HL-60 (cell line): ENCODE measurements around the gene KRT81.
"Not testable (repeated sequence)": the region's sequence is repeated elsewhere in the genome, so short reads cannot be mapped to it uniquely, and the experiment has no call there.

Experiments
- DNase-seq, 2 experiments: peaks; one replicate each; pipeline ENCODE4 v3.0.0-alpha.2; 2010 to 2020; ENCODE audit warnings: low read depth in 1 of 2, low spot score in 1 of 2
- H3K27ac ChIP-seq: fragments of 250-450 bp; sonication (Bioruptor Pico); replicated peaks from 2 replicates; pipeline ENCODE4 v1.5.1; 2020; ENCODE audit warnings: mild to moderate bottlenecking, moderate library complexity
- H3K27me3 ChIP-seq: fragments of 250-450 bp; sonication (Bioruptor Pico); 2 replicates; pipeline ENCODE4 v1.5.1; 2021; ENCODE audit warnings: mild to moderate bottlenecking, moderate library complexity; ENCODE audit not compliant: insufficient read depth, poor library complexity, severe bottlenecking
- H3K4me3 ChIP-seq: replicated peaks from 2 replicates; pipeline ENCODE4 v1.5.1; 2011; ENCODE audit warnings: mild to moderate bottlenecking, control low read depth, low read length; ENCODE audit not compliant: insufficient read depth
- CTCF ChIP-seq: IDR thresholded peaks from one replicate; pipeline ENCODE4 v1.5.1; 2011; ENCODE audit warnings: low read length, control low read depth, inconsistent platforms; ENCODE audit not compliant: insufficient read depth
- GABPA ChIP-seq: IDR thresholded peaks from 2 replicates; pipeline ENCODE4 v1.6.1; 2012; ENCODE audit warnings: low read depth
- POLR2AphosphoS5 ChIP-seq: IDR thresholded peaks from 2 replicates; pipeline ENCODE4 v1.6.1; 2012; ENCODE audit warnings: low read depth
- REST ChIP-seq: IDR thresholded peaks from 2 replicates; pipeline ENCODE4 v1.6.1; 2012; ENCODE audit warnings: low read depth; ENCODE audit not compliant: insufficient replicate concordance
- SPI1 ChIP-seq: IDR thresholded peaks from 2 replicates; pipeline ENCODE4 v1.6.1; 2012; ENCODE audit warnings: low read depth, mild to moderate bottlenecking, borderline replicate concordance

The KRT81 gene

GRCh38 chr12:52305921-52306705, 14.8 kb upstream of the KRT81 start:
- no peak for TF ChIP-seq REST
- no peak for TF ChIP-seq GABPA
- TF ChIP-seq CTCF, result no peak
- no peak for TF ChIP-seq POLR2AphosphoS5
- no peak for TF ChIP-seq SPI1
- Histone ChIP-seq H3K4me3 (no peak overlapping the region), H3K27ac (no peak overlapping the region), H3K27me3 (peaks cover 34% of the 10 kb centered on the region)
- no peak for DNase-seq

GRCh38 chr12:52304941-52305411, 13.6 kb upstream of the KRT81 start:
- DNase-seq, H3K4me3 ChIP-seq, H3K27ac ChIP-seq: not testable (repeated sequence)
- peaks cover 34% of the 10 kb centered on the region for H3K27me3 ChIP-seq

GRCh38 chr12:52302242-52302914, 11.0 kb upstream of the KRT81 start:
- H3K27ac ChIP-seq, H3K4me3 ChIP-seq, DNase-seq: not testable (repeated sequence)
- peaks cover 17% of the 10 kb centered on the region for H3K27me3 ChIP-seq

- not testable (repeated sequence) for H3K4me3 ChIP-seq, H3K27ac ChIP-seq, DNase-seq
- peaks cover 10% of the 10 kb centered on the region for H3K27me3 ChIP-seq
Measured at GRCh38 chr12:52301721-52302120, 10.4 kb upstream of the KRT81 start.

- DNase-seq, result no peak
- TF ChIP-seq SPI1 (no peak), CTCF (no peak), REST (peak; percentile 85), GABPA (no peak)
Measured at GRCh38 chr12:52300796-52301691, 9.7 kb upstream of the KRT81 start.

More at GRCh38 chr12:52300796-52301691, 9.7 kb upstream of the KRT81 start:
- no peak overlapping the region for H3K27ac ChIP-seq
- H3K27me3 ChIP-seq, result peaks cover 6% of the 10 kb centered on the region
- H3K4me3 ChIP-seq, result no peak overlapping the region
